Duodenal mucosa (tissue), 2 donors: Measurements from ENCODE around the gene TMEM170B.

Experiments
- H3K27ac ChIP-seq: one replicate; pipeline ENCODE4 v1.7.0; 2013; ENCODE audit warnings: low read depth, low read length
- H3K27me3 ChIP-seq, 2 donors: one replicate each; pipeline ENCODE4 v1.7.0; 2013; ENCODE audit warnings: low read length in 2 of 2, control low read depth in 1 of 2; ENCODE audit not compliant: insufficient read depth in 2 of 2, control insufficient read depth in 1 of 2
- H3K36me3 ChIP-seq, 2 donors: one replicate each; pipeline ENCODE4 v1.7.0; 2013; ENCODE audit warnings: low read length in 2 of 2, control low read depth in 1 of 2; ENCODE audit not compliant: insufficient read depth in 2 of 2, control insufficient read depth in 1 of 2
- H3K4me1 ChIP-seq, 2 donors: one replicate each; pipeline ENCODE4 v1.7.0; 2013; ENCODE audit warnings: low read length in 2 of 2, control low read depth in 1 of 2; ENCODE audit not compliant: insufficient read depth in 2 of 2, control insufficient read depth in 1 of 2
- H3K4me3 ChIP-seq, 2 donors: one replicate each; pipeline ENCODE4 v1.7.0; 2013; ENCODE audit warnings: low read length in 2 of 2, low read depth in 1 of 2
- H3K9ac ChIP-seq, 2 donors: one replicate each; pipeline ENCODE4 v1.7.0; 2013; ENCODE audit warnings: low read length in 2 of 2, low read depth in 1 of 2
- H3K9me3 ChIP-seq, 2 donors: one replicate each; pipeline ENCODE4 v1.7.0; 2013; ENCODE audit warnings: low read length in 2 of 2, control low read depth in 1 of 2; ENCODE audit not compliant: control insufficient read depth in 1 of 2

TMEM170B gene

DNA sequence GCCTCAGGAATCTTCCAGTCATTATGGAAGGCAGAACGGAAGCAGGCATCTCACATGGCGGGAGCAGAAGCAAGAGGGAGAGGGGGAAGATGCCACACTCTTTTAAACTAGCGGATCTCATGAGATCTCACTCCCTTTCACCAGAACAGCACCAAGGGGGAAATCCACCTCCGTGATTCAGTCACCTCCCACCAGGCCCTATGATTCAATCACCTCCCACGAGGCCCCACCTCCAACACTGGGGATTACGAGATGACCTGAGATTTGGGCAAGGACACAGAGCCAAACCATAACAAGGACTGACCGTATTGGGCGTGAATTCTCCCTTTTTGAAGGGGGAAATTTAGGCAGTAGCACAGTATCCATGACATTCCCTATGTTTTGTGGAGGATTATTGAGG, 88.8 kb downstream of the TMEM170B start:
- no peak overlapping the region for H3K27ac ChIP-seq
- H3K9ac ChIP-seq = no peak overlapping the region
- H3K27me3 ChIP-seq = peaks cover 0 to 4% of the 10 kb centered on the region in 2 donors
- no peaks in the 10 kb centered on the region for H3K4me1 ChIP-seq
- no peaks in the 10 kb centered on the region for H3K36me3 ChIP-seq
- H3K4me3 ChIP-seq = no peak overlapping the region
- no peaks in the 10 kb centered on the region for H3K9me3 ChIP-seq

- Histone ChIP-seq H3K27ac (no peak overlapping the region), H3K4me1 (no peaks in the 10 kb centered on the region), H3K36me3 (no peaks in the 10 kb centered on the region), H3K9ac (no peak overlapping the region), H3K4me3 (no peak overlapping the region), H3K27me3 (peaks cover 0 to 4% of the 10 kb centered on the region in 2 donors), H3K9me3 (no peaks in the 10 kb centered on the region)
Measured at GRCh38 chr6:11628562-11628961, 91.0 kb downstream of the TMEM170B start.

GRCh38 chr6:11631008-11631407, 93.5 kb downstream of the TMEM170B start:
- Histone ChIP-seq H3K9ac (no peak overlapping the region), H3K4me1 (no peaks in the 10 kb centered on the region), H3K36me3 (no peaks in the 10 kb centered on the region), H3K4me3 (no peak overlapping the region), H3K27ac (no peak overlapping the region), H3K27me3 (peaks cover 0 to 4% of the 10 kb centered on the region in 2 donors), H3K9me3 (no peaks in the 10 kb centered on the region)

GRCh38 chr6:11631539-11631938, 94.0 kb downstream of the TMEM170B start:
- Histone ChIP-seq H3K4me1 (no peaks in the 10 kb centered on the region), H3K9me3 (no peaks in the 10 kb centered on the region), H3K9ac (no peak overlapping the region), H3K4me3 (no peak overlapping the region), H3K27me3 (peaks cover 0 to 4% of the 10 kb centered on the region in 2 donors), H3K27ac (no peak overlapping the region), H3K36me3 (no peaks in the 10 kb centered on the region)

DNA sequence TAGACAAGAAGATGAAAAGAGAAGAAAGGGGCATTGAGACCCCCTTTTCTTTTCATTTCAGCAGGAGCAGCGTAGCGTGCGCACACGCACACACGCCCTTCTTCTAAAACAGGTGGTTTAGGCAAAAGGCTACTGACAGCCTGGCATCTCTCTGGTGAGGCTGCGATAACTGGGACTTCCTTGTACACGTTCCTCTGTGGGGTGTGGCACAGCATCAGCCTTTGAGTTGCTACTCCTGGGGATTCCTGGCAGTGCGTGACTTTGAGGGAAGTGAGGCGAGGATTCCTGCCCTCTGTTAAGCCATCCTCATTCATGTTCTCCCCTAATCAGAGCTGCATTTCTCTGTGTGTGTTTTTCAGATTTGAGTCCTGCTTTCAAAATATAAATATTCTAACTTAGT, 94.7 kb downstream of the TMEM170B start:
- Histone ChIP-seq H3K4me1 (no peaks in the 10 kb centered on the region), H3K4me3 (no peak overlapping the region), H3K27ac (no peak overlapping the region), H3K27me3 (peaks cover 0 to 4% of the 10 kb centered on the region in 2 donors), H3K9me3 (no peaks in the 10 kb centered on the region), H3K36me3 (no peaks in the 10 kb centered on the region), H3K9ac (no peak overlapping the region)

DNA sequence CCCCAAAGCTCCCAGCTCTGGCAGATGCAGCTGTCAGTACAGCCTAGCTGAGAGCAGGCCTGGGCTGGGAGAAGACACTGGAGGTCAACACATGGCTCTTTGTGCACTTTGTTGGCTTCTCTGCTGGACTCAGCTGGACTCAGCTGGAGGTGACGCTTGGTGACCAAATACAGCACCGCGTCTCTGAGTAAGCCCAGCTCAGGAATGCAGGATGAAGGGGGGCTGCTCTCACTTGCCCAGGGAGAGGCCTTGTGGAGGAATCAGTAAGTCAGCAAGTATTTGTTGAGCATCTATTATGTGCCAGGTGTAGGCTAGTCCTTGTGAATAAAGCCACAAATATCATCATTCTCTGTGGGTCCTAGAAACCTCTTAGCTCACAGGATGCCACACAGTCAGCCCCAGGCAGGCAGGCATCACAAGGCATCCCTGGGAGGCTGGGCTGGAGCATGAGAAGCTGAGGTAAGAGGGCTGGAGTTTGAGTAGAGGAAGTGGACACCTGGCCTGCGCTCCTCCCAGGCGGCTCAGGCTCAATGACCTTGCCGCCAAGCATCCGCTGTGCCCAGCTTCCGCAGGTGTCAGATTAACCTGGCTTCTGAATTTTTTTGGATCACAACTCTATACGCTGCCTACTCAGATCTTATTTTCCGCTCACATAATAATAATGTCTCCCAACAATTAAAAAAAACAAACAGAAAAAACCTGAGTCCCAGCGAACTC, 95.4 kb downstream of the TMEM170B start:
- Histone ChIP-seq H3K9ac (no peak overlapping the region), H3K27me3 (peaks cover 0 to 4% of the 10 kb centered on the region in 2 donors), H3K4me1 (no peaks in the 10 kb centered on the region), H3K27ac (no peak overlapping the region), H3K9me3 (no peaks in the 10 kb centered on the region), H3K4me3 (no peak overlapping the region), H3K36me3 (no peaks in the 10 kb centered on the region)
